ENCODE results near the gene SCAPER.

DNA sequence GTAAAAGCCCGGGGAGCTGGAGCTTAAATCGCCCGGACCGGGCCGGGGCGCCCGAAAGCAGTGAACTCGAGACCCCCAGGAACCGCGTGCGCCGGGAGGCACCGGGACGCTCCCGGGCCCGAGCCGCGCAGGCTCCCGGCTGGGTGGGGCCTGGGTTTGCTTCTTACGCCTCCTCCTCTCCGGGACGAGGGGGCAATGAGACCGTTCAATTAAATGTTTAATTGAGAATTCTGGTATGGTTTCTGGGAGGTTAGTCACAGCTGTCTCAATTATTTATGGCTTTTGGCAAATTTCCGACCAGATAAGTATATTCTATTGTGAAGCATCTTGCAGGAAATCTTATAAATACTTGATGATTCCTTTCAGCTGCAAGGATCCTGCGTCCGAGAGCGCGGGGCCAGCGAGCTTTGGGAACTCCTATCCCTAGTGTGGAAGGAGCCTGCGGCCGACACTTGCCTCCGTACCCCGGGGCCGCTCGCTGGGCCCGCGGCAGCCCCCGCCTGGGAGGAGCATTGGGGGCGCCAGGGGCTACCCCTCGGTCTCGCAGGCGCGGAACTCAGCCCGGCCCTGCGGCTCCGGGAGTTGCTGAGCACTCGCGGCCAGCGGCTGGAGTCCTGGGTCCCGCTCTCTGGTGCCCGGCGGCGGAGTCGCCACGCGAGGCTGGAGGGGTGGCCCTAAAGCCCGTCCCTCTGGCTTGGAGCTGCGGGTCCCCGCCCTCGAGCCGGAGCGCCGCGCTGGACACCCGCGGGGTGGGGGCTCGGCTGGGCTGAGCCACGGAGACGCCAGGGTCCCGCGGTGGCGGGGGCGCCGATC lies 558.3 kb downstream of the SCAPER start:
- TF ChIP-seq EP300 (conservative IDR thresholded peaks at IDR 0.05; ENCODE audit: poor library complexity, severe bottlenecking) (no peak), POLR2AphosphoS5 (IDR thresholded peaks at IDR 0.05) (no peak), MXI1 (conservative IDR thresholded peaks at IDR 0.05; ENCODE audit: poor library complexity, severe bottlenecking) (no peak), SMC3 (conservative IDR thresholded peaks at IDR 0.05; ENCODE audit: poor library complexity) (no peak), RAD21 (conservative IDR thresholded peaks at IDR 0.05) (no peak), EZH2 (IDR thresholded peaks at IDR 0.05; ENCODE audit: borderline replicate concordance, insufficient read depth, low read length, poor library complexity, severe bottlenecking) (no peak)
- TF ChIP-seq, protein P1, sequence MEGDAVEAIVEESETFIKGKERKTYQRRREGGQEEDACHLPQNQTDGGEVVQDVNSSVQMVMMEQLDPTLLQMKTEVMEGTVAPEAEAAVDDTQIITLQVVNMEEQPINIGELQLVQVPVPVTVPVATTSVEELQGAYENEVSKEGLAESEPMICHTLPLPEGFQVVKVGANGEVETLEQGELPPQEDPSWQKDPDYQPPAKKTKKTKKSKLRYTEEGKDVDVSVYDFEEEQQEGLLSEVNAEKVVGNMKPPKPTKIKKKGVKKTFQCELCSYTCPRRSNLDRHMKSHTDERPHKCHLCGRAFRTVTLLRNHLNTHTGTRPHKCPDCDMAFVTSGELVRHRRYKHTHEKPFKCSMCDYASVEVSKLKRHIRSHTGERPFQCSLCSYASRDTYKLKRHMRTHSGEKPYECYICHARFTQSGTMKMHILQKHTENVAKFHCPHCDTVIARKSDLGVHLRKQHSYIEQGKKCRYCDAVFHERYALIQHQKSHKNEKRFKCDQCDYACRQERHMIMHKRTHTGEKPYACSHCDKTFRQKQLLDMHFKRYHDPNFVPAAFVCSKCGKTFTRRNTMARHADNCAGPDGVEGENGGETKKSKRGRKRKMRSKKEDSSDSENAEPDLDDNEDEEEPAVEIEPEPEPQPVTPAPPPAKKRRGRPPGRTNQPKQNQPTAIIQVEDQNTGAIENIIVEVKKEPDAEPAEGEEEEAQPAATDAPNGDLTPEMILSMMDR (IDR thresholded peaks at IDR 0.05; ENCODE audit: poor library complexity, severe bottlenecking) = no peak
- TF ChIP-seq, protein P2, sequence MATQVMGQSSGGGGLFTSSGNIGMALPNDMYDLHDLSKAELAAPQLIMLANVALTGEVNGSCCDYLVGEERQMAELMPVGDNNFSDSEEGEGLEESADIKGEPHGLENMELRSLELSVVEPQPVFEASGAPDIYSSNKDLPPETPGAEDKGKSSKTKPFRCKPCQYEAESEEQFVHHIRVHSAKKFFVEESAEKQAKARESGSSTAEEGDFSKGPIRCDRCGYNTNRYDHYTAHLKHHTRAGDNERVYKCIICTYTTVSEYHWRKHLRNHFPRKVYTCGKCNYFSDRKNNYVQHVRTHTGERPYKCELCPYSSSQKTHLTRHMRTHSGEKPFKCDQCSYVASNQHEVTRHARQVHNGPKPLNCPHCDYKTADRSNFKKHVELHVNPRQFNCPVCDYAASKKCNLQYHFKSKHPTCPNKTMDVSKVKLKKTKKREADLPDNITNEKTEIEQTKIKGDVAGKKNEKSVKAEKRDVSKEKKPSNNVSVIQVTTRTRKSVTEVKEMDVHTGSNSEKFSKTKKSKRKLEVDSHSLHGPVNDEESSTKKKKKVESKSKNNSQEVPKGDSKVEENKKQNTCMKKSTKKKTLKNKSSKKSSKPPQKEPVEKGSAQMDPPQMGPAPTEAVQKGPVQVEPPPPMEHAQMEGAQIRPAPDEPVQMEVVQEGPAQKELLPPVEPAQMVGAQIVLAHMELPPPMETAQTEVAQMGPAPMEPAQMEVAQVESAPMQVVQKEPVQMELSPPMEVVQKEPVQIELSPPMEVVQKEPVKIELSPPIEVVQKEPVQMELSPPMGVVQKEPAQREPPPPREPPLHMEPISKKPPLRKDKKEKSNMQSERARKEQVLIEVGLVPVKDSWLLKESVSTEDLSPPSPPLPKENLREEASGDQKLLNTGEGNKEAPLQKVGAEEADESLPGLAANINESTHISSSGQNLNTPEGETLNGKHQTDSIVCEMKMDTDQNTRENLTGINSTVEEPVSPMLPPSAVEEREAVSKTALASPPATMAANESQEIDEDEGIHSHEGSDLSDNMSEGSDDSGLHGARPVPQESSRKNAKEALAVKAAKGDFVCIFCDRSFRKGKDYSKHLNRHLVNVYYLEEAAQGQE (IDR thresholded peaks at IDR 0.05; ENCODE audit: borderline replicate concordance) = no peak
